OCI-LY1 (cell line): ENCODE measurements around the gene MFF.

Experiments used
- EZH2 ChIP-seq: fragments of 200-600 bp; sonication (generic), shearing (Covaris generic); IDR thresholded peaks from 2 replicates; pipeline ENCODE4 v1.8.0; 2017; ENCODE audit warnings: borderline replicate concordance, mixed run types, mild to moderate bottlenecking, antibody characterized with exemption, low read length, moderate library complexity, mixed read lengths
- TF ChIP-seq, protein P1 (sequence below): fragments of 200-600 bp; sonication (generic), shearing (Covaris generic); IDR thresholded peaks from 2 replicates; pipeline ENCODE4 v1.5.1; 2017; ENCODE audit warnings: mild to moderate bottlenecking, antibody characterized with exemption, low read length, moderate library complexity, mixed read lengths

DNA sequence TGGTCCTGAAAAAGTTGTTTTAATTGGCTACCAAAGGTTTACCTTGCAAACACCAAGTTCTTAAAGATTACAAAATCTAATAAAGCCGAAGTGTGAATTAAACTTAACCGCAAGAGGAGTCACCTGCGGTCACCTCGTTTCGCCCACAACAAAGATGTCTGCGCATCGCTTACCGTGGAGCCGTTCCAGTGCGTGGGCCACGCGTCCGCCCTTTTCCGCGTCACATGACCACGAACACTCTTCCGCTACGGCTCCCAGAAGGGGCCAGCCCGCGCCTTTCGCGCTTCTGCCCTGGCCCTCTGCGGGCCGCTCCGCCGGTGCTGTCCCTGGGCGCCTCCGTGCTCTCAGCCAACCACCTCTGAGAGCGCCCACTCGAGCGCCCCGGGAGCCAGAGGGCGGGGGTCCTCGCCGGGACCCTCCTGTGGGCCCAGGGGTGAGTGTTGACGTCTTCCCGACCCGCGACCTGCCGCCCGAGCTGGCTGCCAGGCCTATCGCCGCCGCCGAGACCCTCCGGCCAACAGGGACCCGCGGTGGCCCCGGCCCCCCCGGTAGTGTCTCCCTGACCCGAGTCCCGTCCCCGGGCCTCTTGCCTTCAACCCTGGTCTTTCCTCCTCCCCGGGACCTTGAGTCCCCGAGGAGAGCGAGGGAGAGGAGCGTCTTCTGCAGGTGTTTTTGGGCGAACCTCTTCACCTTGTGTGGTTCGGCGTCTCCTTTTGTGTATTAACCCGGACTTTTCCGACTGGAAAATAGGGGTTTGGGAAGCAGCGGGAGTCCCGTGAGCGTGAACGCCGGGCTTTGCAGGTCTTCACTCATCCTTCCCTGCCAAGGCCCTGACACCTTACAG is at the start of gene MFF:
- TF ChIP-seq, protein P1, sequence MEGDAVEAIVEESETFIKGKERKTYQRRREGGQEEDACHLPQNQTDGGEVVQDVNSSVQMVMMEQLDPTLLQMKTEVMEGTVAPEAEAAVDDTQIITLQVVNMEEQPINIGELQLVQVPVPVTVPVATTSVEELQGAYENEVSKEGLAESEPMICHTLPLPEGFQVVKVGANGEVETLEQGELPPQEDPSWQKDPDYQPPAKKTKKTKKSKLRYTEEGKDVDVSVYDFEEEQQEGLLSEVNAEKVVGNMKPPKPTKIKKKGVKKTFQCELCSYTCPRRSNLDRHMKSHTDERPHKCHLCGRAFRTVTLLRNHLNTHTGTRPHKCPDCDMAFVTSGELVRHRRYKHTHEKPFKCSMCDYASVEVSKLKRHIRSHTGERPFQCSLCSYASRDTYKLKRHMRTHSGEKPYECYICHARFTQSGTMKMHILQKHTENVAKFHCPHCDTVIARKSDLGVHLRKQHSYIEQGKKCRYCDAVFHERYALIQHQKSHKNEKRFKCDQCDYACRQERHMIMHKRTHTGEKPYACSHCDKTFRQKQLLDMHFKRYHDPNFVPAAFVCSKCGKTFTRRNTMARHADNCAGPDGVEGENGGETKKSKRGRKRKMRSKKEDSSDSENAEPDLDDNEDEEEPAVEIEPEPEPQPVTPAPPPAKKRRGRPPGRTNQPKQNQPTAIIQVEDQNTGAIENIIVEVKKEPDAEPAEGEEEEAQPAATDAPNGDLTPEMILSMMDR, result peak; percentile 56
- no peak for TF ChIP-seq EZH2
